IMR-90 (cell line): ENCODE data around the gene BCAS3. TPM values are rescaled to one million over a fixed set of nuclear protein-coding genes. Genes with fewer than 3 reads are reported as not detected.
"Not testable (repeated sequence)": the region's sequence is repeated elsewhere in the genome, so short reads cannot be mapped to it uniquely, and the experiment has no call there.

Experiments used
- ATAC-seq: fragments of 200-7000 bp; cut with Tn5 transposase; 2 replicates; pipeline ENCODE4 v1.9.1; 2020; ENCODE audit warnings: low read depth, mild to moderate bottlenecking, moderate library complexity
- BruUV-seq: library from RNA; stranded (reverse); fragments of 400-500 nt; replicated peaks from 2 replicates; lab custom pipeline; 2021; lab: Mats Ljungman, UMichigan
- CTCF ChIA-PET: fragments of 300-600 bp; formaldehyde crosslinking; extraction: SDS; loops from one replicate; lab custom pipeline; 2021; ENCODE audit warnings: antibody characterized with exemption; lab: Yijun Ruan, JAX
- POLR2A ChIA-PET: fragments of 300-600 bp; sonication (Branson Sonifier 250); formaldehyde crosslinking; loops from one replicate; lab custom pipeline; 2022; ENCODE audit warnings: antibody characterized with exemption; ENCODE audit not compliant: unreplicated experiment; lab: Charles Lee
- DNase-seq: peaks from one replicate; pipeline ENCODE4 v3.0.0; 2013
- H2AFZ ChIP-seq: replicated peaks from 2 replicates; pipeline ENCODE3; 2013; ENCODE audit warnings: low read length, mild to moderate bottlenecking; ENCODE audit not compliant: poor library complexity
- H2AK5ac ChIP-seq: 2 replicates; pipeline ENCODE4 v1.6.1; 2013; ENCODE audit warnings: low read depth, low read length, inconsistent platforms
- H2AK9ac ChIP-seq: replicated peaks from 2 replicates; pipeline ENCODE3; 2013; ENCODE audit warnings: mild to moderate bottlenecking, low read depth, low read length, moderate library complexity; ENCODE audit not compliant: poor library complexity
- H2BK120ac ChIP-seq: 2 replicates; pipeline ENCODE4 v1.6.1; 2013; ENCODE audit warnings: low read depth, low read length, inconsistent platforms
- H2BK15ac ChIP-seq: 3 replicates; pipeline ENCODE4 v1.6.1; 2013; ENCODE audit warnings: low read depth, low read length, inconsistent platforms
- H2BK20ac ChIP-seq: 2 replicates; pipeline ENCODE4 v1.6.1; 2013; ENCODE audit warnings: low read depth, mild to moderate bottlenecking, inconsistent platforms, low read length, moderate library complexity
- H2BK5ac ChIP-seq: 2 replicates; pipeline ENCODE4 v1.6.1; 2013; ENCODE audit warnings: mild to moderate bottlenecking, low read depth, low read length, inconsistent platforms; ENCODE audit not compliant: poor library complexity, severe bottlenecking
- H3K14ac ChIP-seq: replicated peaks from 2 replicates; pipeline ENCODE4 v1.6.1; 2013; ENCODE audit warnings: low read depth, low read length, inconsistent platforms
- H3K18ac ChIP-seq: 2 replicates; pipeline ENCODE4 v1.6.1; 2013; ENCODE audit warnings: low read depth, low read length, control low read depth
- H3K23ac ChIP-seq: 2 replicates; pipeline ENCODE4 v1.6.1; 2013; ENCODE audit warnings: low read depth, low read length, inconsistent platforms
- H3K27ac ChIP-seq: 2 replicates; pipeline ENCODE4 v1.5.1; 2013; ENCODE audit warnings: mild to moderate bottlenecking, control low read depth, low read length; ENCODE audit not compliant: insufficient read depth
- H3K27me3 ChIP-seq: 2 replicates; pipeline ENCODE4 v1.6.1; 2013; ENCODE audit warnings: low read length; ENCODE audit not compliant: control insufficient read depth, insufficient read depth
- H3K36me3 ChIP-seq: 2 replicates; pipeline ENCODE4 v1.6.1; 2013; ENCODE audit warnings: low read length, mixed read lengths; ENCODE audit not compliant: control insufficient read depth, insufficient read depth
- H3K4ac ChIP-seq: 2 replicates; pipeline ENCODE4 v1.6.1; 2013; ENCODE audit warnings: low read depth, low read length, inconsistent platforms
- H3K4me1 ChIP-seq: 2 replicates; pipeline ENCODE4 v1.6.1; 2013; ENCODE audit warnings: low read length, mixed read lengths; ENCODE audit not compliant: control insufficient read depth, insufficient read depth
- H3K4me2 ChIP-seq: 2 replicates; pipeline ENCODE4 v1.6.1; 2013; ENCODE audit warnings: low read depth, mild to moderate bottlenecking, control low read depth, low read length, moderate library complexity
- H3K4me3 ChIP-seq: 2 replicates; pipeline ENCODE4 v1.5.1; 2013; ENCODE audit warnings: low read depth, mild to moderate bottlenecking, control low read depth, low read length, moderate library complexity; ENCODE audit not compliant: insufficient read depth
- H3K56ac ChIP-seq: 2 replicates; pipeline ENCODE4 v1.6.1; 2013; ENCODE audit warnings: low read length, inconsistent platforms; ENCODE audit not compliant: insufficient read depth; ENCODE audit errors: extremely low read depth
- H3K79me1 ChIP-seq, 2 experiments: 2 replicates each; pipeline ENCODE4 v1.6.1; 2013; ENCODE audit warnings: low read length in 2 of 2, inconsistent platforms in 1 of 2, low read depth in 1 of 2
- H3K9ac ChIP-seq: 2 replicates; pipeline ENCODE4 v1.6.1; 2013; ENCODE audit warnings: low read depth, low read length, control low read depth
- H3K9me1 ChIP-seq: 2 replicates; pipeline ENCODE4 v1.6.1; 2013; ENCODE audit warnings: low read length, inconsistent platforms; ENCODE audit not compliant: insufficient read depth
- H3K9me3 ChIP-seq: 2 replicates; pipeline ENCODE4 v1.6.1; 2013; ENCODE audit warnings: low read length; ENCODE audit not compliant: control insufficient read depth, insufficient read depth
- H4K20me1 ChIP-seq: 2 replicates; pipeline ENCODE4 v1.6.1; 2013; ENCODE audit warnings: low read length, inconsistent platforms; ENCODE audit not compliant: insufficient read depth
- H4K5ac ChIP-seq: 2 replicates; pipeline ENCODE4 v1.6.1; 2013; ENCODE audit warnings: mild to moderate bottlenecking, low read depth, low read length, control low read depth
- H4K8ac ChIP-seq, 2 experiments: 2 replicates each; pipeline ENCODE4 v1.6.1; 2013; ENCODE audit warnings: low read depth in 2 of 2, low read length in 2 of 2, control low read depth in 1 of 2, inconsistent platforms in 1 of 2
- H4K91ac ChIP-seq: 2 replicates; pipeline ENCODE4 v1.6.1; 2013; ENCODE audit warnings: low read depth, low read length, inconsistent platforms; ENCODE audit not compliant: insufficient read depth
- RFX5 ChIP-seq: IDR thresholded peaks from 2 replicates; pipeline ENCODE4 v1.8.0; 2012; ENCODE audit warnings: low read depth, mild to moderate bottlenecking, low read length, moderate library complexity
- WGBS, 2 experiments: methylation state at CpG; one replicate each; pipeline versions ENCODE4 v1.1.5 to v1.1.7; 2013; ENCODE audit warnings: missing lambda C conversion rate in 2 of 2; ENCODE audit not compliant: insufficient read length in 1 of 2; ENCODE audit errors: extremely low coverage in 2 of 2; 5-methylcytosine and 5-hydroxymethylcytosine counted together
- dilution Hi-C: fragments of 300-500 bp; cut with HindIII; formaldehyde crosslinking; loops from one replicate; pipeline ENCODE4 v1.14.3; 2018; ENCODE audit warnings: low sequenced_read_pairs; ENCODE audit not compliant: unreplicated experiment
- in situ Hi-C: fragments of 300-500 bp; cut with MboI; formaldehyde crosslinking; loops from 3 replicates; pipeline ENCODE4 v1.14.3; 2019; ENCODE audit warnings: low sequenced_read_pairs, inconsistent platforms, mixed read lengths
- intact Hi-C: fragments of 100-400 bp; cut with micrococcal nuclease; formaldehyde crosslinking; loops from 2 replicates; pipeline ENCODE4 v1.10.0; 2022
- polyA plus RNA-seq, 3 experiments: library from polyadenylated mRNA; depleted of rRNA; stranded (reverse); fragments of >200 nt; gene quantifications; 2 replicates each; pipeline ENCODE4 v1.2.3, GENCODE V29; 2012; ENCODE audit warnings: low replicate concordance in 1 of 3
- total RNA-seq: library from RNA; depleted of rRNA; stranded (reverse); fragments of >200 nt; gene quantifications from 2 replicates; pipeline ENCODE4 v1.2.3, GENCODE V29; 2012

Gene BCAS3
- total and polyA plus RNA-seq, 2 of the 4 experiments (the other 2 are of a cell fraction), result 6.3 to 27.1 TPM

- ChIA-PET CTCF (no interaction called here), POLR2A (no interaction called here)
- peak overlapping the region; percentile 55 for H3K4ac ChIP-seq
- dilution Hi-C loops (no loop called here), intact Hi-C loops (no loop called here), in situ Hi-C loops (no loop called here)
- H3K27ac ChIP-seq, result no peak overlapping the region
- H3K4me3 ChIP-seq, result no peak overlapping the region
- H2AK5ac ChIP-seq, result peak overlapping the region; percentile 25; the same call in 1 of the 2 replicates
- H2AK9ac ChIP-seq, result no peak overlapping the region
- H3K9ac ChIP-seq, result no peak overlapping the region
- H2BK120ac ChIP-seq, result no peak overlapping the region
- H4K8ac ChIP-seq, result no peak overlapping the region
- no peak overlapping the region for H4K91ac ChIP-seq
- TF ChIP-seq RFX5, result no peak
- WGBS, 2 experiments, result no CpG with 5 or more reads among the region's 5 CpGs
- no peak overlapping the region for H3K56ac ChIP-seq
- 0 out of 2 replicates have a peak overlapping the region, but pooled peaks have one; percentile 62 for H3K18ac ChIP-seq
- H2AFZ ChIP-seq, result no peak overlapping the region
- H3K79me1 ChIP-seq, result peaks cover 0 to 4% of the 10 kb centered on the region in 2 experiments; a peak in 1 of 4 replicates
- no peaks in the 10 kb centered on the region for H4K20me1 ChIP-seq
- no peak overlapping the region for H2BK20ac ChIP-seq
- H3K23ac ChIP-seq, result no peak overlapping the region
- H3K14ac ChIP-seq, result peak overlapping the region; percentile 82; the same call in 1 of the 2 replicates
- no peaks in the 10 kb centered on the region for H3K9me3 ChIP-seq
- no peak overlapping the region for H3K4me2 ChIP-seq
- H3K36me3 ChIP-seq, result no peaks in the 10 kb centered on the region
- no peak overlapping the region for H4K5ac ChIP-seq
- ATAC-seq, result no peak
- DNase-seq, result no peak
- no peak overlapping the region for H2BK15ac ChIP-seq
- no TSS peak for BruUV-seq
- H3K4me1 ChIP-seq, result peaks cover 7% of the 10 kb centered on the region
- H3K27me3 ChIP-seq, result no peaks in the 10 kb centered on the region
- no peak overlapping the region for H2BK5ac ChIP-seq
- peaks cover 6% of the 10 kb centered on the region; the same call in 1 of the 2 replicates for H3K9me1 ChIP-seq
Measured at GRCh38 chr17:61240851-61241468, 563.3 kb downstream of the BCAS3 start.

- H2AFZ ChIP-seq, H2BK5ac ChIP-seq, dilution Hi-C loops, H4K20me1 ChIP-seq, H4K5ac ChIP-seq, H3K9me1 ChIP-seq, H3K9ac ChIP-seq, H3K14ac ChIP-seq, H3K56ac ChIP-seq, H3K36me3 ChIP-seq, intact Hi-C loops, H3K4me3 ChIP-seq, H3K79me1 ChIP-seq, H4K91ac ChIP-seq, ATAC-seq, H2AK9ac ChIP-seq, H4K8ac ChIP-seq, H3K9me3 ChIP-seq, POLR2A ChIA-PET, H3K23ac ChIP-seq, DNase-seq, H2BK15ac ChIP-seq, BruUV-seq, H2AK5ac ChIP-seq, H3K4me1 ChIP-seq, H3K27me3 ChIP-seq, H2BK120ac ChIP-seq, in situ Hi-C loops, H2BK20ac ChIP-seq, H3K18ac ChIP-seq, H3K27ac ChIP-seq, H3K4me2 ChIP-seq, H3K4ac ChIP-seq: not testable (repeated sequence)
- CTCF ChIA-PET, result interaction anchor here (0.6 kb wide), 1 partner anchor 522 kb away, joined by 3 read pairs; no protein-coding TSS in a partner anchor
- WGBS, 2 experiments, result 100% methylated on average over 2 of the region's 8 CpGs; no CpG with 5 or more reads in 1 of the 2 experiments
Measured at GRCh38 chr17:61244988-61245387, 567.3 kb downstream of the BCAS3 start.
